ENCODE results near the gene ULK4. TPM values are rescaled to one million over a fixed set of nuclear protein-coding genes. Genes with fewer than 3 reads are reported as not detected.

The ULK4 gene
- total RNA-seq, 4 donors from 2014 or later, result 13.3 to 23.4 (median 17.9) TPM

DNA sequence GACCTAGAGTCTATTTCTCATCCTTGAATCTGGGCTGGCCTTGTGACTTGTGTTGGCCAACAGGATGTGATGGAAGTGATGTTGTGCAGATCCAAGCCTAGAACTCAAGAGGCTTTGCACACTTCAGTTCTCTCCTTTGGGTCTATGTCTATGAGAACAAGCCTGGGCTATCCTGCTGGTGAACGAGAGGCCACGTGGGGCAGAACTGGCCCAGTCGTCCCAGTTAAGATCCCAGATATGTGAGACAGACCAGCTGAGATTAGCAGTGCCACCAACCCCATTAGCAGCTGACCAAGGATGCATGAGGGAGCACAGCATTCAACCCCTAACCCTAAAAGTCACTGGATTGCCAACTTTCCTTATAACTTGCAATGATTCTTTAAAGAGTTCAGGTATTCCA, 662.9 kb downstream of the ULK4 start:
- no peak for DNase-seq (ENCODE audit: low spot score in 2 of 2)
- Histone ChIP-seq H3K4me1 (no peaks in the 10 kb centered on the region), H3K4me3 (no peak overlapping the region), H3K9me3 (no peaks in the 10 kb centered on the region), H3K27me3 (no peaks in the 10 kb centered on the region), H3K27ac (no peak overlapping the region), H3K36me3 (no peaks in the 10 kb centered on the region)
- 83 to 88% methylated on average over 3 of the region's 3 CpGs for WGBS, 2 donors
- TF ChIP-seq EP300 (IDR thresholded peaks at IDR 0.05) (no peak), POLR2A (IDR thresholded peaks at IDR 0.05) (no peak)
- TF ChIP-seq, protein P1, sequence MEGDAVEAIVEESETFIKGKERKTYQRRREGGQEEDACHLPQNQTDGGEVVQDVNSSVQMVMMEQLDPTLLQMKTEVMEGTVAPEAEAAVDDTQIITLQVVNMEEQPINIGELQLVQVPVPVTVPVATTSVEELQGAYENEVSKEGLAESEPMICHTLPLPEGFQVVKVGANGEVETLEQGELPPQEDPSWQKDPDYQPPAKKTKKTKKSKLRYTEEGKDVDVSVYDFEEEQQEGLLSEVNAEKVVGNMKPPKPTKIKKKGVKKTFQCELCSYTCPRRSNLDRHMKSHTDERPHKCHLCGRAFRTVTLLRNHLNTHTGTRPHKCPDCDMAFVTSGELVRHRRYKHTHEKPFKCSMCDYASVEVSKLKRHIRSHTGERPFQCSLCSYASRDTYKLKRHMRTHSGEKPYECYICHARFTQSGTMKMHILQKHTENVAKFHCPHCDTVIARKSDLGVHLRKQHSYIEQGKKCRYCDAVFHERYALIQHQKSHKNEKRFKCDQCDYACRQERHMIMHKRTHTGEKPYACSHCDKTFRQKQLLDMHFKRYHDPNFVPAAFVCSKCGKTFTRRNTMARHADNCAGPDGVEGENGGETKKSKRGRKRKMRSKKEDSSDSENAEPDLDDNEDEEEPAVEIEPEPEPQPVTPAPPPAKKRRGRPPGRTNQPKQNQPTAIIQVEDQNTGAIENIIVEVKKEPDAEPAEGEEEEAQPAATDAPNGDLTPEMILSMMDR (IDR thresholded peaks at IDR 0.05), result no peak

DNA sequence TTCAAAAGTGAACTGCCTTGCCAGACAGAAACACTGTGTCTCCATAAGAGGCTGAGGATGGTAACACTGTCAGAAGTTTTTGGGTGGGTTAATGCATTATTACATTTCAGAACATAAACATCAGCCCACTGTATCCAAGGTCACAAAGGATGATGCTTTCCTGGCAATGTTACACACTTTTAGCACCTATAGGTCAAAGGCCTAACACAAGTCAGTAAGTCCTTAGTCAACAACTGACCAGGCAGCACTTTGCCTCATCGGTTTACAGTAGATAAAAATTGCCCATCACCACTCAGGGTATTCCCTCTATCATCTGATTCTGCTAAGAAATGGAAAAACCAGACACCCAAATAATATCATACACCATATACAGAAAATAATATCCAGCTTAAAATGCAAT, 664.2 kb downstream of the ULK4 start:
- DNase-seq (ENCODE audit: low spot score in 2 of 2), result no peak
- TF ChIP-seq EP300 (IDR thresholded peaks at IDR 0.05), result no peak
- TF ChIP-seq POLR2A (IDR thresholded peaks at IDR 0.05), result no peak
- TF ChIP-seq, protein P1 (IDR thresholded peaks at IDR 0.05), result no peak
- no peaks in the 10 kb centered on the region for H3K27me3 ChIP-seq
- no peaks in the 10 kb centered on the region for H3K36me3 ChIP-seq
- 83 to 90% methylated on average over 1 of the region's 1 CpG for whole genome bisulfite sequencing, 2 donors
- no peak overlapping the region for H3K27ac ChIP-seq
- H3K9me3 ChIP-seq, result no peaks in the 10 kb centered on the region
- H3K4me1 ChIP-seq, result no peaks in the 10 kb centered on the region
- no peak overlapping the region for H3K4me3 ChIP-seq

DNA sequence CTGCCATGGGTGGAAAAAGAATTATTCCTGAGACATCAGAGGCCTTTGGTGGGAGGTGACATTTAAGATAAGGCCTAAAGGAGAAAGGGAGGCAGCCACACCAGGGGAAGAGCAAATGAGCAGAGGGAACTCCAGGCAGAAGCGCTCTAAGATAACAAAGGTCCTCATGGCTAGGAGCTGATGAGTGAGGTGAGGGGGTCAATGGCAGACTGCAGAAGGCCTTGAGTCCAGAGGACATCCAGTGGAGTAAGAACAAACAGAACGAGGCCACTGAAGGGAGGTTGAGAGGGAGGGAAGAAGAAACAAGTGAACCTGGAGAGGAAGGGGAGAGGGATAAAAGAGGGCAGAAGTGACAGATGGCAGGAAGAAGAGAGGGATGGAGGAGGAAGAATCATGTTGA, 665.3 kb downstream of the ULK4 start:
- H3K9me3 ChIP-seq, result no peaks in the 10 kb centered on the region
- no peaks in the 10 kb centered on the region for H3K36me3 ChIP-seq
- no peak for DNase-seq (ENCODE audit: low spot score in 2 of 2)
- no peak overlapping the region for H3K4me3 ChIP-seq
- 89 to 95% methylated on average over 2 of the region's 2 CpGs for WGBS, 2 donors
- no peaks in the 10 kb centered on the region for H3K4me1 ChIP-seq
- TF ChIP-seq, protein P1 (IDR thresholded peaks at IDR 0.05), result no peak
- TF ChIP-seq EP300 (IDR thresholded peaks at IDR 0.05), result no peak
- no peak for TF ChIP-seq POLR2A (IDR thresholded peaks at IDR 0.05)
- H3K27me3 ChIP-seq, result no peaks in the 10 kb centered on the region
- no peak overlapping the region for H3K27ac ChIP-seq

DNA sequence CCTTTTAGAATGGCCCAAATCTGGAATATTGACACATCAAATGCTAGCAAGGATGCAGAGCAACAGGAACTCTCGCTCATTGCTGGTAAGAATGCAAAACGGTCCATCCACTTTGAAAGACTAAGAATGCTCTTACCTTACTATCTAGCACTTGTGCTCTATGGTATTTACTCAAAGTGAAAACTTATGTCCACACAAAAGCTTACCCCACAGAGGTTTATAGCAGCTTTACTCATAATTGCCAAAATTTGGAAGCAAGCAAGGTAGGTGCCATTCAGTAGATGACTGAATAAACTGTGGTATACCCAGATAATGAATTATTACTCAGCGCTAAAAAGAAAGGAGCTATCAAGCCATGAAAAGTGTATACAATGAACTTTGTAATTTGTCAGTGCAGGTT, 666.2 kb downstream of the ULK4 start:
- no peaks in the 10 kb centered on the region for H3K36me3 ChIP-seq
- 92 to 93% methylated on average over 3 of the region's 3 CpGs for WGBS, 2 donors
- TF ChIP-seq, protein P1 (IDR thresholded peaks at IDR 0.05), result no peak
- TF ChIP-seq EP300 (IDR thresholded peaks at IDR 0.05) (no peak), POLR2A (IDR thresholded peaks at IDR 0.05) (no peak)
- H3K4me3 ChIP-seq, result no peak overlapping the region
- H3K27me3 ChIP-seq, result no peaks in the 10 kb centered on the region
- no peak for DNase-seq (ENCODE audit: low spot score in 2 of 2)
- no peak overlapping the region for H3K27ac ChIP-seq
- no peaks in the 10 kb centered on the region for H3K9me3 ChIP-seq
- no peaks in the 10 kb centered on the region for H3K4me1 ChIP-seq

- Histone ChIP-seq H3K9me3 (no peaks in the 10 kb centered on the region), H3K27me3 (no peaks in the 10 kb centered on the region), H3K27ac (no peak overlapping the region), H3K4me3 (no peak overlapping the region), H3K4me1 (no peaks in the 10 kb centered on the region), H3K36me3 (no peaks in the 10 kb centered on the region)
- TF ChIP-seq POLR2A (IDR thresholded peaks at IDR 0.05) (no peak), EP300 (IDR thresholded peaks at IDR 0.05) (no peak)
- TF ChIP-seq, protein P1 (IDR thresholded peaks at IDR 0.05), result no peak
- 52 to 80% methylated on average over 1 of the region's 1 CpG for WGBS, 2 donors
- DNase-seq (ENCODE audit: low spot score in 2 of 2), result no peak
Observed at GRCh38 chr3:41293169-41293681, 668.7 kb downstream of the ULK4 start.

Measured in tibial nerve (tissue), 4 donors.